K562 (cell line): ENCODE measurements around the gene SERPINA5. TPM values are rescaled to one million over a fixed set of nuclear protein-coding genes. Genes with fewer than 3 reads are reported as not detected.

Experiments used
- ATAC-seq: fragments of 200-7000 bp; cut with Tn5 transposase; 3 replicates; pipeline ENCODE4 v1.9.1; 2020; ENCODE audit warnings: moderate library complexity
- BruUV-seq: library from RNA; stranded (reverse); fragments of 400-500 nt; replicated peaks from 2 replicates; lab custom pipeline; 2021; lab: Mats Ljungman, UMichigan
- CTCF ChIA-PET: fragments of 300-600 bp; formaldehyde crosslinking; extraction: SDS; loops from one replicate; lab custom pipeline; 2021; ENCODE audit warnings: low intra/inter-chr PET ratio; lab: Yijun Ruan, JAX
- POLR2A ChIA-PET: fragments of 300-600, 350-650 bp; sonication (Branson Sonifier 250); formaldehyde crosslinking; extraction: SDS; loops from one replicate; lab custom pipeline; 2021; ENCODE audit warnings: antibody characterized with exemption, inconsistent platforms; lab: Yijun Ruan, JAX
- DNase-seq, 4 experiments: peaks; one replicate each; pipeline versions ENCODE4 v3.0.0 to v3.0.0-alpha.2; 2011 to 2018; ENCODE audit warnings: low spot score in 3 of 4, mixed read lengths in 3 of 4; ENCODE audit errors: extremely low read depth in 1 of 4
- FAIRE-seq: peaks from 2 replicates; lab custom pipeline; 2011; peaks lifted over from hg19 to GRCh38; lab: Jason Lieb, UNC
- H2AFZ ChIP-seq: 2 replicates; pipeline ENCODE4 v1.6.0; 2011; ENCODE audit warnings: low read depth, low read length, control low read depth, inconsistent platforms
- H3K27ac ChIP-seq: fragments of 200-600 bp; 3 replicates; pipeline ENCODE4 v1.8.0; 2011; ENCODE audit warnings: low read depth, mild to moderate bottlenecking, control low read depth, inconsistent platforms, low read length, moderate library complexity, mixed read lengths; ENCODE audit errors: extremely low read depth
- H3K27me3 ChIP-seq, 2 experiments: fragments of 300-600 bp in 1 of 2; 2 replicates in 1 of 2; 3 replicates in 1 of 2; pipeline versions ENCODE4 v1.6.0 to v1.8.0; 2011; ENCODE audit warnings: inconsistent platforms in 2 of 2, low read length in 2 of 2, mild to moderate bottlenecking in 1 of 2, mixed read lengths in 1 of 2, moderate library complexity in 1 of 2; ENCODE audit not compliant: control insufficient read depth in 2 of 2, insufficient read depth in 2 of 2
- H3K36me3 ChIP-seq: fragments of 300-600 bp; 3 replicates; pipeline ENCODE4 v1.8.0; 2011; ENCODE audit warnings: mild to moderate bottlenecking, low read length, inconsistent platforms; ENCODE audit not compliant: control insufficient read depth, insufficient read depth
- H3K4me1 ChIP-seq, 2 experiments: fragments of 200-600 bp in 1 of 2; replicated peaks in 1 of 2; 2 replicates in 1 of 2; 3 replicates in 1 of 2; pipeline versions ENCODE4 v1.5.1 to v1.8.0; 2011; ENCODE audit warnings: inconsistent platforms in 2 of 2, low read length in 2 of 2, mild to moderate bottlenecking in 1 of 2, mixed read lengths in 1 of 2, moderate library complexity in 1 of 2; ENCODE audit not compliant: control insufficient read depth in 2 of 2, insufficient read depth in 2 of 2
- H3K4me2 ChIP-seq: 2 replicates; pipeline ENCODE4 v1.6.1; 2011; ENCODE audit warnings: low read length, control low read depth, inconsistent platforms, mixed read lengths; ENCODE audit not compliant: insufficient read depth
- H3K4me3 ChIP-seq: fragments of 200-600 bp; sonication (generic), shearing (Covaris generic); 2 replicates; pipeline ENCODE4 v1.5.1; 2016; ENCODE audit warnings: control low read depth, inconsistent platforms
- H3K79me2 ChIP-seq: fragments of 200-600 bp; 3 replicates; pipeline ENCODE4 v1.8.0; 2011; ENCODE audit warnings: low read length, inconsistent platforms; ENCODE audit not compliant: control insufficient read depth, insufficient read depth
- H3K9ac ChIP-seq, 2 experiments: 2 replicates each; pipeline versions ENCODE4 v1.6.0 to v1.6.1; 2011; ENCODE audit warnings: low read depth in 2 of 2, low read length in 2 of 2, control low read depth in 1 of 2, inconsistent platforms in 1 of 2, mild to moderate bottlenecking in 1 of 2, mixed read lengths in 1 of 2; ENCODE audit not compliant: insufficient read depth in 1 of 2
- H3K9me1 ChIP-seq: one replicate; pipeline ENCODE4 v1.6.0; 2011; ENCODE audit warnings: inconsistent platforms, mild to moderate bottlenecking, low read length, moderate library complexity; ENCODE audit not compliant: control insufficient read depth, insufficient read depth
- H3K9me3 ChIP-seq: replicated peaks from 2 replicates; pipeline ENCODE4 v1.5.1; 2011; ENCODE audit warnings: low read depth, low read length, inconsistent platforms; ENCODE audit not compliant: control insufficient read depth, insufficient read depth
- H4K20me1 ChIP-seq: replicated peaks from 2 replicates; pipeline ENCODE4 v1.6.1; 2011; ENCODE audit warnings: low read length, inconsistent platforms, mixed read lengths; ENCODE audit not compliant: control insufficient read depth, insufficient read depth
- ATF6 ChIP-seq: sonication (generic); formaldehyde crosslinking; IDR thresholded peaks from 2 replicates; pipeline ENCODE4 v1.4.0; 2020; ENCODE audit warnings: mild to moderate bottlenecking, missing genetic modification reagents
- BCOR ChIP-seq: fragments of 450-650 bp; IDR thresholded peaks from 2 replicates; pipeline ENCODE4 v1.6.1; 2016
- CEBPG ChIP-seq, 3 experiments: fragments of 200-800 bp in 1 of 3; sonication (Bioruptor generic) in 1 of 3; sonication (generic) in 1 of 3; formaldehyde crosslinking in 1 of 3; IDR thresholded peaks in 2 of 3; conservative IDR thresholded peaks in 1 of 3; 2 replicates each; pipeline versions ENCODE4 v1.6.1 to v1.8.0; 2016 to 2022; ENCODE audit warnings: missing compliant biosample characterization in 2 of 3, missing genetic modification characterization in 2 of 3, mild to moderate bottlenecking in 1 of 3, missing genetic modification reagents in 1 of 3
- HDAC1 ChIP-seq, 2 experiments: fragments of 450-650 bp; IDR thresholded peaks; 2 replicates each; pipeline ENCODE4 v1.6.1; 2016 to 2017; ENCODE audit warnings: inconsistent platforms in 1 of 2, mild to moderate bottlenecking in 1 of 2, moderate library complexity in 1 of 2
- MAFF ChIP-seq: IDR thresholded peaks from 2 replicates; pipeline ENCODE4 v1.6.1; 2012; ENCODE audit warnings: low read length, improper control_type of control experiment
- MXI1 ChIP-seq: IDR thresholded peaks from 2 replicates; pipeline ENCODE4 v1.6.1; 2011; ENCODE audit warnings: low read depth, mild to moderate bottlenecking, improper control_type of control experiment, low read length
- RCOR1 ChIP-seq, 2 experiments: IDR thresholded peaks; 2 replicates each; pipeline ENCODE4 v1.6.1; 2012; ENCODE audit warnings: low read depth in 2 of 2, low read length in 2 of 2, borderline replicate concordance in 1 of 2, improper control_type of control experiment in 1 of 2
- RHOXF2B ChIP-seq: fragments of 250-450 bp; sonication (Bioruptor Pico); conservative IDR thresholded peaks from 2 replicates; pipeline ENCODE4 v1.5.1; 2021
- SAFB ChIP-seq: fragments of 200-400 bp; formaldehyde crosslinking; IDR thresholded peaks from 2 replicates; pipeline ENCODE4 v1.6.1; 2017; ENCODE audit warnings: low read depth, low read length, borderline replicate concordance
- TFAM ChIP-seq: fragments of 250-450 bp; sonication (Bioruptor Pico); conservative IDR thresholded peaks from 2 replicates; pipeline ENCODE4 v1.5.0; 2021; ENCODE audit warnings: mild to moderate bottlenecking, moderate library complexity
- ZNF445 ChIP-seq: fragments of 250-450 bp; sonication (Bioruptor Pico); IDR thresholded peaks from 2 replicates; pipeline ENCODE4 v1.4.0; 2020; ENCODE audit warnings: low read depth, mild to moderate bottlenecking, moderate library complexity
- ZNF778 ChIP-seq: fragments of 450-650 bp; formaldehyde crosslinking; IDR thresholded peaks from 2 replicates; pipeline ENCODE4 v1.4.0; 2020; ENCODE audit warnings: mild to moderate bottlenecking, moderate library complexity
- WGBS: fragments of 100-300 bp; shearing (Covaris generic); methylation state at CpG from one replicate; pipeline ENCODE4 v1.1.6; 2016; ENCODE audit warnings: low coverage, mixed read lengths; ENCODE audit not compliant: insufficient coverage; ENCODE audit errors: missing lambda C conversion rate; 5-methylcytosine and 5-hydroxymethylcytosine counted together
- in situ Hi-C: fragments of 300-500 bp; cut with MboI; formaldehyde crosslinking; loops from 4 replicates; pipeline ENCODE4 v1.15.0; 2018; ENCODE audit warnings: inconsistent platforms, mixed read lengths
- intact Hi-C: fragments of 100-400 bp; cut with micrococcal nuclease; formaldehyde crosslinking; loops from 2 replicates; pipeline ENCODE4 v1.14.2; 2022
- polyA plus RNA-seq, 8 experiments: library from polyadenylated mRNA; depleted of rRNA in 4 of 8; stranded (reverse) in 5 of 8; unstranded in 3 of 8; fragments of >200 nt; fragmentation: Nextera tagmentation in 2 of 8; fragmentation: Illumina TruSeq in 1 of 8; extraction: Ambion mirVana in 2 of 8; extraction: Trizol in 1 of 8; gene quantifications; 2 replicates each; pipeline versions ENCODE4 v1.2.1 to v1.2.3, GENCODE V29; 2011 to 2014; ENCODE audit warnings: inconsistent platforms in 1 of 8, missing spikeins in 1 of 8
- total RNA-seq, 7 experiments: library from RNA; depleted of rRNA in 6 of 7; stranded (reverse); fragments of >200 nt in 6 of 7; fragmentation: Illumina TruSeq in 2 of 7; extraction: Trizol in 2 of 7; gene quantifications; 2 replicates each; pipeline versions ENCODE4 v1.2.1 to v1.2.3, GENCODE V29; 2011 to 2021; ENCODE audit warnings: low replicate concordance in 1 of 7

Gene SERPINA5
- total and polyA plus RNA-seq, 9 of the 15 experiments (the other 6 are each of a cell fraction or from before 2014, with no cell fraction given) = 0.38 TPM; not detected in 8

- TF ChIP-seq MAFF (no peak), ZNF778 (CRISPR knock-in tag) (no peak), RCOR1 (IDR thresholded peaks at IDR 0.05; ENCODE audit: borderline replicate concordance in 1 of 2, low read depth in 2 of 2, low read length in 2 of 2) (no peak)
- POLR2A ChIA-PET = no interaction called here
- Histone ChIP-seq H3K27ac (no peak overlapping the region), H4K20me1 (no peaks in the 10 kb centered on the region), H3K4me2 (no peak overlapping the region), H3K27me3 (peaks cover 0 to 6% of the 10 kb centered on the region in 2 experiments; a peak in 2 of 5 replicates), H3K4me3 (no peak overlapping the region), H3K9me1 (no peaks in the 10 kb centered on the region), H2AFZ (no peak overlapping the region), H3K4me1 (no peaks in the 10 kb centered on the region), H3K79me2 (no peaks in the 10 kb centered on the region), H3K9me3 (no peaks in the 10 kb centered on the region), H3K9ac (no peak overlapping the region), H3K36me3 (no peaks in the 10 kb centered on the region)
- ATAC-seq = no peak
- no TSS peak for BruUV-seq
- in situ Hi-C loops (no loop called here), intact Hi-C loops (no loop called here)
- 1% methylated on average over 12 of the region's 12 CpGs for WGBS
- no peak for FAIRE-seq
- no peak for DNase-seq
- CTCF ChIA-PET = no interaction called here
Measured at GRCh38 chr14:94542111-94542810, 39.0 kb upstream of the SERPINA5 start.

GRCh38 chr14:94542811-94543440 lies 38.3 kb upstream of the SERPINA5 start:
- no peak overlapping the region for H3K4me3 ChIP-seq
- no peak overlapping the region for H3K27ac ChIP-seq
- in situ Hi-C loops = no loop called here
- DNase-seq = no peak
- H3K36me3 ChIP-seq = no peaks in the 10 kb centered on the region
- no peaks in the 10 kb centered on the region for H3K9me1 ChIP-seq
- no peaks in the 10 kb centered on the region for H3K79me2 ChIP-seq
- ChIA-PET POLR2A (interaction anchor here (0.8 kb wide), 1 partner anchor 7 kb away, joined by 3 read pairs; no protein-coding TSS in a partner anchor), CTCF (no interaction called here)
- H2AFZ ChIP-seq = no peak overlapping the region
- no peaks in the 10 kb centered on the region for H3K4me1 ChIP-seq
- H3K4me2 ChIP-seq = no peak overlapping the region
- no peaks in the 10 kb centered on the region for H4K20me1 ChIP-seq
- intact Hi-C loops = no loop called here
- 4% methylated on average over 7 of the region's 9 CpGs for WGBS
- H3K27me3 ChIP-seq = peaks cover 0 to 6% of the 10 kb centered on the region in 2 experiments; a peak in 2 of 5 replicates
- FAIRE-seq = no peak
- no peak for ATAC-seq
- H3K9me3 ChIP-seq = no peaks in the 10 kb centered on the region
- H3K9ac ChIP-seq = no peak overlapping the region
- BruUV-seq = no TSS peak
- TF ChIP-seq SAFB = no peak
- no peak for TF ChIP-seq TFAM (CRISPR knock-in tag)
- no peak for TF ChIP-seq MXI1
- TF ChIP-seq HDAC1 (IDR thresholded peaks at IDR 0.05) = no peak
- no peak for TF ChIP-seq CEBPG (CRISPR knock-in tag; IDR thresholded peaks at IDR 0.05)
- TF ChIP-seq CEBPG (tag; conservative IDR thresholded peaks at IDR 0.05 in 1 of 2, IDR thresholded peaks at IDR 0.05 in 1 of 2) = no peak
- no peak for TF ChIP-seq BCOR
- no peak for TF ChIP-seq ATF6 (CRISPR knock-in tag)
- no peak for TF ChIP-seq RHOXF2B (CRISPR knock-in tag)
- no peak for TF ChIP-seq ZNF445 (CRISPR knock-in tag)
